22Rv1 (cell line): ENCODE results near the gene CAMTA2.

Experiments used
- H3K27ac ChIP-seq: fragments of 450-650 bp; 2 replicates; pipeline ENCODE4 v1.5.1; 2017
- CTCF ChIP-seq: fragments of 450-650 bp; IDR thresholded peaks from 2 replicates; pipeline ENCODE4 v1.5.1; 2017; ENCODE audit warnings: mild to moderate bottlenecking
- ZFX ChIP-seq: fragments of 450-650 bp; IDR thresholded peaks from 2 replicates; pipeline ENCODE4 v1.6.1; 2017; ENCODE audit warnings: antibody characterized with exemption, borderline replicate concordance

CAMTA2 gene

GRCh38 chr17:4966844-4967538 lies 20.5 kb downstream of the CAMTA2 start:
- peak overlapping the region; percentile 96 for H3K27ac ChIP-seq

GRCh38 chr17:4965311-4965986 lies 22.0 kb downstream of the CAMTA2 start:
- peak overlapping the region; percentile 96; the same call in 1 of the 2 replicates for H3K27ac ChIP-seq
- no peak for TF ChIP-seq CTCF
- TF ChIP-seq ZFX: no peak

More at GRCh38 chr17:4966844-4967538, 20.5 kb downstream of the CAMTA2 start:
- TF ChIP-seq CTCF: no peak
- TF ChIP-seq ZFX: no peak

- H3K27ac ChIP-seq: peak overlapping the region; percentile 37
- TF ChIP-seq ZFX (no peak), CTCF (no peak)
Measured at GRCh38 chr17:4960279-4960922, 27.1 kb downstream of the CAMTA2 start.

GRCh38 chr17:4959261-4959965 lies 28.1 kb downstream of the CAMTA2 start:
- TF ChIP-seq ZFX (no peak), CTCF (no peak)
- no peak overlapping the region for H3K27ac ChIP-seq

- TF ChIP-seq ZFX (no peak), CTCF (no peak)
- 0 out of 2 replicates have a peak overlapping the region, but pooled peaks have one; percentile 13 for H3K27ac ChIP-seq
Measured at GRCh38 chr17:4958102-4958501, 29.4 kb downstream of the CAMTA2 start.

GRCh38 chr17:4956493-4957061 lies 30.9 kb downstream of the CAMTA2 start:
- H3K27ac ChIP-seq: no peak overlapping the region
- no peak for TF ChIP-seq ZFX
- TF ChIP-seq CTCF: peak; percentile 37
